A673 (cell line): Measurements from ENCODE around the gene PSORS1C1. TPM values are rescaled to one million over a fixed set of nuclear protein-coding genes. Genes with fewer than 3 reads are reported as not detected.

ENCODE experiments used
- BruUV-seq: library from RNA; stranded (reverse); fragments of 400-500 nt; replicated peaks from 2 replicates; lab custom pipeline; 2021; lab: Mats Ljungman, UMichigan
- CTCF ChIA-PET: fragments of 300-600 bp; sonication (Branson Sonifier 250); formaldehyde crosslinking; loops from one replicate; lab custom pipeline; 2022; ENCODE audit warnings: antibody characterized with exemption; lab: Charles Lee
- POLR2A ChIA-PET: fragments of 300-600 bp; sonication (Branson Sonifier 250); formaldehyde crosslinking; loops from one replicate; lab custom pipeline; 2022; ENCODE audit warnings: antibody characterized with exemption; ENCODE audit not compliant: low non-redundant PET; lab: Charles Lee
- DNase-seq: peaks from one replicate; pipeline ENCODE4 v3.0.0-alpha.2; 2015; ENCODE audit warnings: low spot score
- H3K27ac ChIP-seq: fragments of 200-600 bp; sonication (generic); 2 replicates; pipeline ENCODE4 v1.5.1; 2016; ENCODE audit warnings: mixed run types, low read depth, mild to moderate bottlenecking, mixed read lengths, antibody characterized with exemption, low read length; ENCODE audit not compliant: poor library complexity, severe bottlenecking
- H3K27me3 ChIP-seq: fragments of 200-600 bp; sonication (generic); replicated peaks from 2 replicates; pipeline ENCODE4 v1.6.1; 2017; ENCODE audit warnings: mixed run types, low read depth, mild to moderate bottlenecking, mixed read lengths, antibody characterized with exemption, low read length; ENCODE audit not compliant: insufficient read depth, poor library complexity
- H3K36me3 ChIP-seq: fragments of 200-600 bp; sonication (generic); 2 replicates; pipeline ENCODE4 v1.6.1; 2016; ENCODE audit warnings: mixed run types, mild to moderate bottlenecking, mixed read lengths, antibody characterized with exemption, low read length; ENCODE audit not compliant: insufficient read depth, poor library complexity, severe bottlenecking
- H3K4me1 ChIP-seq: fragments of 200-600 bp; sonication (generic); 2 replicates; pipeline ENCODE4 v1.6.1; 2017; ENCODE audit warnings: mixed run types, mild to moderate bottlenecking, mixed read lengths, antibody characterized with exemption, low read length; ENCODE audit not compliant: insufficient read depth, poor library complexity, severe bottlenecking
- H3K4me3 ChIP-seq: fragments of 200-600 bp; sonication (generic); 2 replicates; pipeline ENCODE4 v1.5.1; 2016; ENCODE audit warnings: low read depth, mixed run types, mild to moderate bottlenecking, mixed read lengths, low read length; ENCODE audit not compliant: poor library complexity, severe bottlenecking
- H3K9me3 ChIP-seq: fragments of 200-600 bp; sonication (generic); 2 replicates; pipeline ENCODE4 v1.6.1; 2016; ENCODE audit warnings: mixed run types, low read depth, mild to moderate bottlenecking, mixed read lengths, antibody characterized with exemption, low read length; ENCODE audit not compliant: poor library complexity, severe bottlenecking
- EZH2 ChIP-seq: fragments of 200-600 bp; sonication (generic); IDR thresholded peaks from 2 replicates; pipeline ENCODE4 v1.6.1; 2017; ENCODE audit warnings: borderline replicate concordance, low read depth, mild to moderate bottlenecking, mixed read lengths, antibody characterized with exemption, low read length; ENCODE audit not compliant: poor library complexity, severe bottlenecking
- intact Hi-C: fragments of 100-400 bp; cut with micrococcal nuclease; formaldehyde crosslinking; loops from one replicate; pipeline ENCODE4 v1.10.0; 2022; ENCODE audit not compliant: unreplicated experiment
- total RNA-seq: library from RNA; stranded (reverse); gene quantifications from 2 replicates; pipeline ENCODE4 v1.2.3, GENCODE V29; 2021
- TF ChIP-seq, protein P1 (sequence below): fragments of 300-800, 200-600 bp; sonication (generic); conservative IDR thresholded peaks from 2 replicates; pipeline ENCODE4 v1.5.1; 2017; ENCODE audit warnings: low read depth, mild to moderate bottlenecking, antibody characterized with exemption, low read length, moderate library complexity, mixed read lengths

Gene PSORS1C1
- total RNA-seq, 1 experiment from 2014 or later, result not detected

GRCh38 chr6:31145386-31145785, 30.8 kb downstream of the PSORS1C1 start:
- CTCF ChIA-PET, result no interaction called here
- intact Hi-C loops, result no loop called here
- no peaks in the 10 kb centered on the region for H3K9me3 ChIP-seq
- BruUV-seq, result no TSS peak
- peaks cover 18% of the 10 kb centered on the region for H3K36me3 ChIP-seq
- no peaks in the 10 kb centered on the region for H3K27me3 ChIP-seq
- no peak overlapping the region for H3K4me3 ChIP-seq
- no peak overlapping the region for H3K27ac ChIP-seq
- TF ChIP-seq EZH2, result no peak
- TF ChIP-seq, protein P1, sequence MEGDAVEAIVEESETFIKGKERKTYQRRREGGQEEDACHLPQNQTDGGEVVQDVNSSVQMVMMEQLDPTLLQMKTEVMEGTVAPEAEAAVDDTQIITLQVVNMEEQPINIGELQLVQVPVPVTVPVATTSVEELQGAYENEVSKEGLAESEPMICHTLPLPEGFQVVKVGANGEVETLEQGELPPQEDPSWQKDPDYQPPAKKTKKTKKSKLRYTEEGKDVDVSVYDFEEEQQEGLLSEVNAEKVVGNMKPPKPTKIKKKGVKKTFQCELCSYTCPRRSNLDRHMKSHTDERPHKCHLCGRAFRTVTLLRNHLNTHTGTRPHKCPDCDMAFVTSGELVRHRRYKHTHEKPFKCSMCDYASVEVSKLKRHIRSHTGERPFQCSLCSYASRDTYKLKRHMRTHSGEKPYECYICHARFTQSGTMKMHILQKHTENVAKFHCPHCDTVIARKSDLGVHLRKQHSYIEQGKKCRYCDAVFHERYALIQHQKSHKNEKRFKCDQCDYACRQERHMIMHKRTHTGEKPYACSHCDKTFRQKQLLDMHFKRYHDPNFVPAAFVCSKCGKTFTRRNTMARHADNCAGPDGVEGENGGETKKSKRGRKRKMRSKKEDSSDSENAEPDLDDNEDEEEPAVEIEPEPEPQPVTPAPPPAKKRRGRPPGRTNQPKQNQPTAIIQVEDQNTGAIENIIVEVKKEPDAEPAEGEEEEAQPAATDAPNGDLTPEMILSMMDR, result no peak
- DNase-seq, result no peak
- POLR2A ChIA-PET, result interaction anchor here (0.6 kb wide), 1 partner anchor 254 kb away, joined by 3 read pairs; no protein-coding TSS in a partner anchor
- no peaks in the 10 kb centered on the region for H3K4me1 ChIP-seq

- DNase-seq, result no peak
- Histone ChIP-seq H3K36me3 (peaks cover 13% of the 10 kb centered on the region), H3K4me3 (no peak overlapping the region), H3K9me3 (no peaks in the 10 kb centered on the region), H3K27me3 (no peaks in the 10 kb centered on the region), H3K27ac (no peak overlapping the region), H3K4me1 (no peaks in the 10 kb centered on the region)
- no peak for TF ChIP-seq EZH2
- TF ChIP-seq, protein P1, result no peak
- no TSS peak for BruUV-seq
- ChIA-PET CTCF (no interaction called here), POLR2A (no interaction called here)
- intact Hi-C loops, result no loop called here
Observed at GRCh38 chr6:31149827-31150447, 35.3 kb downstream of the PSORS1C1 start.

- no TSS peak for BruUV-seq
- TF ChIP-seq, protein P1, result no peak
- TF ChIP-seq EZH2, result no peak
- peaks cover 18% of the 10 kb centered on the region for H3K36me3 ChIP-seq
- ChIA-PET CTCF (interaction anchor here (0.6 kb wide), 1 partner anchor 214 kb away, joined by 7 read pairs; no protein-coding TSS in a partner anchor), POLR2A (no interaction called here)
- intact Hi-C loops, result no loop called here
- no peak overlapping the region for H3K27ac ChIP-seq
- no peak for DNase-seq
- H3K4me3 ChIP-seq, result no peak overlapping the region
- H3K4me1 ChIP-seq, result peaks cover 5% of the 10 kb centered on the region
- no peaks in the 10 kb centered on the region for H3K27me3 ChIP-seq
- H3K9me3 ChIP-seq, result no peaks in the 10 kb centered on the region
Observed at GRCh38 chr6:31152781-31153180, 38.2 kb downstream of the PSORS1C1 start.
